ENCODE results near the gene PRICKLE4. TPM values are rescaled to one million over a fixed set of nuclear protein-coding genes. Genes with fewer than 3 reads are reported as not detected.

The PRICKLE4 gene
- total RNA-seq, 1 experiment from 2014 or later = 0.70 TPM

DNA sequence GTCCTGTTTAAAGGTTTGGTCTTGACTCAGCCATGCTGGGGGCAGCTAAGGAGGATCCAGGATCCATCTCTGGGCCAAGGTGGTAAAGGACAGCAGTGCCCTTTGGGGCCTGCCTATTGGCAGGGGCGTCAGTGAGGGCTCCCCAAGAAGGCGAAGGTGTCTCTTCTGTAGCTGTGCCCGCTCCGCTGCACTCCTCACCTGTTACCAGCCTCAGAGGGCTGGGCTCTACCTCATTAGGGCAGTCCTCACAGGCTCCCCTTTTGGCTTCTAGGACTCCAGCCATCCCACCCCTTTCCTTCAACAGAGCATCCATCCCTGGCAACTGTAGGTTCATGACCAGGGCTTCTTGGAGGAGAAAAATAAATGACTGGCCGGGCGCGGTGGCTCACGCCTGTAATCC, 11.2 kb upstream of the PRICKLE4 start:
- H3K14ac ChIP-seq (ENCODE audit: insufficient read depth, low read length) = no peak overlapping the region
- H3K27ac Mint-ChIP-seq = no peak overlapping the region
- no peaks in the 10 kb centered on the region for H3K4me1 ChIP-seq (ENCODE audit: insufficient read depth, low read length)
- H3K79me1 ChIP-seq (ENCODE audit: insufficient read depth, low read depth, low read length, poor library complexity, severe bottlenecking) = no peaks in the 10 kb centered on the region
- no peak overlapping the region for H3T11ph ChIP-seq (ENCODE audit: low read length)
- no peak overlapping the region for H3K9ac ChIP-seq (ENCODE audit: extremely low read depth, insufficient read length, low read length)
- H3K79me2 ChIP-seq (ENCODE audit: insufficient read depth, low read length) = no peaks in the 10 kb centered on the region
- H3K27ac ChIP-seq (ENCODE audit: insufficient read length, low read depth, low read length) = no peak overlapping the region
- H3K23ac ChIP-seq (ENCODE audit: insufficient read length, low read depth, low read length) = no peak overlapping the region
- H3K27me3 Mint-ChIP-seq (ENCODE audit: low read depth) = no peaks in the 10 kb centered on the region; the same call in 1 of the 2 replicates
- H3K9me3 Mint-ChIP-seq = no peaks in the 10 kb centered on the region
- no peak for DNase-seq
- H2BK120ac ChIP-seq (ENCODE audit: low read depth, low read length, poor library complexity, severe bottlenecking) = no peak overlapping the region
- no peak overlapping the region for H2BK12ac ChIP-seq (ENCODE audit: insufficient read length, low read depth, low read length)
- no peak overlapping the region for H4K91ac ChIP-seq (ENCODE audit: insufficient read length, low read depth, low read length)
- no peak overlapping the region for H2AK5ac ChIP-seq (ENCODE audit: insufficient read length, low read length)
- no peaks in the 10 kb centered on the region for H3K9me3 ChIP-seq (ENCODE audit: control insufficient read depth, low read depth, low read length)
- H3K23me2 ChIP-seq (ENCODE audit: insufficient read length, low read depth, low read length, poor library complexity, severe bottlenecking) = no peaks in the 10 kb centered on the region
- H3K27me3 ChIP-seq (ENCODE audit: insufficient read depth, low read length) = no peaks in the 10 kb centered on the region
- TF ChIP-seq, protein P1, sequence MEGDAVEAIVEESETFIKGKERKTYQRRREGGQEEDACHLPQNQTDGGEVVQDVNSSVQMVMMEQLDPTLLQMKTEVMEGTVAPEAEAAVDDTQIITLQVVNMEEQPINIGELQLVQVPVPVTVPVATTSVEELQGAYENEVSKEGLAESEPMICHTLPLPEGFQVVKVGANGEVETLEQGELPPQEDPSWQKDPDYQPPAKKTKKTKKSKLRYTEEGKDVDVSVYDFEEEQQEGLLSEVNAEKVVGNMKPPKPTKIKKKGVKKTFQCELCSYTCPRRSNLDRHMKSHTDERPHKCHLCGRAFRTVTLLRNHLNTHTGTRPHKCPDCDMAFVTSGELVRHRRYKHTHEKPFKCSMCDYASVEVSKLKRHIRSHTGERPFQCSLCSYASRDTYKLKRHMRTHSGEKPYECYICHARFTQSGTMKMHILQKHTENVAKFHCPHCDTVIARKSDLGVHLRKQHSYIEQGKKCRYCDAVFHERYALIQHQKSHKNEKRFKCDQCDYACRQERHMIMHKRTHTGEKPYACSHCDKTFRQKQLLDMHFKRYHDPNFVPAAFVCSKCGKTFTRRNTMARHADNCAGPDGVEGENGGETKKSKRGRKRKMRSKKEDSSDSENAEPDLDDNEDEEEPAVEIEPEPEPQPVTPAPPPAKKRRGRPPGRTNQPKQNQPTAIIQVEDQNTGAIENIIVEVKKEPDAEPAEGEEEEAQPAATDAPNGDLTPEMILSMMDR (conservative IDR thresholded peaks at IDR 0.05) = no peak
- no peak overlapping the region for H3K18ac ChIP-seq (ENCODE audit: insufficient read length, low read depth, low read length)
- WGBS (ENCODE audit: extremely low coverage, insufficient read length, low lambda C conversion rate) = no CpG with 5 or more reads among the region's 8 CpGs
- H4K5ac ChIP-seq (ENCODE audit: insufficient read length, low read depth, low read length) = no peak overlapping the region
- H2BK20ac ChIP-seq (ENCODE audit: low read depth, low read length, poor library complexity, severe bottlenecking) = no peak overlapping the region
- no peak overlapping the region for H3K4me3 Mint-ChIP-seq
- H2BK5ac ChIP-seq (ENCODE audit: insufficient read length, low read length) = no peak overlapping the region
- H4K8ac ChIP-seq (replicated peaks; ENCODE audit: insufficient read length, low read depth, low read length) = no peak overlapping the region
- no peak overlapping the region for H3K4me2 ChIP-seq (ENCODE audit: insufficient read depth, insufficient read length, low read length)
- no peaks in the 10 kb centered on the region for H4K20me1 ChIP-seq (ENCODE audit: control insufficient read depth, insufficient read depth, insufficient read length)
- H3K36me3 Mint-ChIP-seq (ENCODE audit: insufficient read depth in 1 of 3, low read depth in 3 of 3) = peaks cover 12 to 28% (median 26%) of the 10 kb centered on the region in 3 experiments; a peak in 6 of 7 replicates
- no peak overlapping the region for H2AFZ ChIP-seq (ENCODE audit: low read length)
- no peak overlapping the region for H3K56ac ChIP-seq (ENCODE audit: insufficient read length, low read depth, low read length)
- H3K4ac ChIP-seq (ENCODE audit: low read depth, low read length) = no peak overlapping the region
- no peak overlapping the region for H2BK15ac ChIP-seq (ENCODE audit: low read depth, low read length)
- peaks cover 5 to 19% of the 10 kb centered on the region in 2 experiments; a peak in 3 of 4 replicates for H3K4me1 Mint-ChIP-seq
